Fibroblast of the aortic adventitia (primary cell): ENCODE measurements around the gene TCF15. TPM values are rescaled to one million over a fixed set of nuclear protein-coding genes. Genes with fewer than 3 reads are reported as not detected.
A peak's percentile ranks its signal among the peaks of the same experiment; 100 is the strongest.

Experiments used
- DNase-seq: peaks from one replicate; pipeline ENCODE4 v3.0.0-alpha.2; 2010; ENCODE audit warnings: low read depth
- H3K4me3 ChIP-seq: 2 replicates; pipeline ENCODE4 v1.5.1; 2011; ENCODE audit warnings: low read depth, mild to moderate bottlenecking, control low read depth, low read length, moderate library complexity
- CTCF ChIP-seq: IDR thresholded peaks from 2 replicates; pipeline ENCODE4 v1.5.1; 2011; ENCODE audit warnings: mild to moderate bottlenecking, low read length, control low read depth, inconsistent platforms; ENCODE audit not compliant: insufficient read depth
- total RNA-seq: library from RNA; depleted of rRNA; stranded (reverse); fragments of >200 nt; gene quantifications from 2 replicates; pipeline ENCODE4 v1.2.3, GENCODE V29; 2012; ENCODE audit warnings: low replicate concordance

Gene TCF15
- total RNA-seq, 1 donor: not detected

GRCh38 chr20:653110-653589 lies 43.0 kb upstream of the TCF15 start, which contains the start of gene SRXN1:
SRXN1 (minus strand) TSS chr20:653200; CDS start chr20:653185, 15 bp downstream.
- peak within 1 kb of the TSS; percentile 82 for H3K4me3 ChIP-seq
- peak; percentile 49 for TF ChIP-seq CTCF
- peak; percentile 90 for DNase-seq

GRCh38 chr20:652615-653109 lies 42.6 kb upstream of the TCF15 start:
- TF ChIP-seq CTCF: no peak
- H3K4me3 ChIP-seq: peak overlapping the region; percentile 82
- DNase-seq: peak; percentile 45

GRCh38 chr20:651713-652614 lies 41.9 kb upstream of the TCF15 start:
- peak overlapping the region; percentile 82 for H3K4me3 ChIP-seq
- TF ChIP-seq CTCF: peak; percentile 5
- DNase-seq: no peak

- DNase-seq: peak; percentile 42
- H3K4me3 ChIP-seq: peak overlapping the region; percentile 18
- TF ChIP-seq CTCF: peak; percentile 42
Measured at GRCh38 chr20:650954-651353, 40.8 kb upstream of the TCF15 start.

GRCh38 chr20:650281-650680 lies 40.2 kb upstream of the TCF15 start:
- no peak overlapping the region for H3K4me3 ChIP-seq
- no peak for TF ChIP-seq CTCF
- DNase-seq: no peak

GRCh38 chr20:647479-648019 lies 37.4 kb upstream of the TCF15 start:
- no peak for TF ChIP-seq CTCF
- no peak overlapping the region for H3K4me3 ChIP-seq
- no peak for DNase-seq
